ENCODE data around the gene GPX1.
"Not testable (repeated sequence)": the region's sequence is repeated elsewhere in the genome, so short reads cannot be mapped to it uniquely, and the experiment has no call there.

The GPX1 gene

DNA sequence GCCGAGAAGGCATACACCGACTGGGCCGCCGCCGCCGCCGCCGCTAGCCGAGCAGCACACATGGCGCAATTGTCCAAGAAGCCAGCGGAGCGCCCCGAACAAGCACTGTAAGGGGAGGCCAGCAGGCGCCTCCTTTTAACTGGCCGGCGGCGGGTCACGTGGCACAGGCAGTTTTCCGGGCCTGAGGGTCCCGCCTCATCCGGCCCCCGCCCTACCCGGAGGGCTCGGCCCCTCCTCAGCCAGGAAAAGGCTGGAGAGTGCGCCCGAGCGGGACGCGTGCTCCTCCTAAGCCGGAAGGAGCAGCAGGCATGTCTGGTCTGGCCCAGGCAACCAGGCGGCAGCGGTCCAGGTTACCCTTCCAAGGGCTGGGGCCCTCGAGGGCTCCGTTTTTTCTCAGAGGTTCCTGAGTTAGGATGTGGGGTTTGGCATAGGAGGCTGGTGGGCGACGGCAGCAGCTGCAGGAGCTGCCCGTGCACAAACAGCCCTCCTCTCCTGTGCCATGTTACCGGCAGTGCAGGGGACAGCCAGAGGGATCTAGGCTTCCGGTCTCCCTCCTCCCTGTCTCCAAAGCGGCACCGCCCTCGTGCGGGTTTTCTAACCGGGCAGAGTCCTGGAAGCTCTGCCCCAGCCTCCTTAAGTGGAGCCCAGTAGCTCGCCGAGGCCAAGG lies at the start of gene GPX1:
TSS of gene GPX1 (minus strand) at position 137 of the 667 bp plus-strand sequence. CDS start at position 62, 75 bp downstream.
- DNase-seq (ENCODE audit: low read depth in 2 of 2), result peak; percentile 47 to 48

DNA sequence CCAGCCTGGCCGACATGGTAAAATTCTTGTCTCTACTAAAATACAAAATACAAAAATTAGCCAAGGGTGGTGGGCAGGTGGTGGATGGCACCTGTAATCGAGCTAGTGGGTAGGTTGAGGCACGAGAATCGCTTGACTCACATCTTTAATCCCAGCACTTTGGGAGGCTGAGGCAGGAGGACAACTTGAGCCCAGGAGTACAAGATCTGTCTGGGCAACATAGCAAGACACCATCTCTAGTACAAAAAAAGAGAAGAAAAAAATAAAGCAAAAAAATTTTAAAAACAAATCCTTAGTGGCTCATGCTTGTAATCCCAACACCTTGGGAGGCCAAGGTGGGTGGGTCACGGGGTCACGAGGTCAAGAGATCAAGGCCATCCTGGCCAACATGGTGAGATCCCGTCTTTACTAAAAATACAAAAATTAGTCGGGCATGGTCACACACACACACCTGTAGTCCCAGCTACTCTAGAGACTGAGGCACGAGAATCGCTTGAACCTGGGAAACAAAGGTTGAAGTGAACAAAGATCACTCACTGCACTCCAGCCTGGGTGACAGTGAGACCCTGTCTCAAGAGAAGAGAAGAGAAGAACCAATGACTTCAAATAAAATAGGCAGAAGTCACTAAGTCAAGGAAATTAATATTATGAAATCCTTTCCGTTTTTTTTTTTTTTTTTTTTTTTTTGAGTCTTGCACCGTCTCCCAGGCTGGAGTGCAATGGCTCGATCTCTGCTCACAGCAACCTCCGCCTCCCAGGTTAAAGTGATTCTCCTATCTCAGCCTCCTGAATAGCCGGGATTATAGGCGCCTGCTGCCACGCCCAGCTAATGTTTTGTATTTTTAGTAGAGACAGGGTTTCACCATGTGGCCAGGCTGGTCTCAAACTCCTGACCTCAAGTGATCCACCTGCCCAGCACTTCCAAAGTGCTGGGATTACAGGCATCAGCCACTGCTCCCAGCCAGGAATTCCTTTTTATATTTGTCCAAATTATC lies 48.7 kb upstream of the GPX1 start:
- no peak for DNase-seq (ENCODE audit: low read depth in 2 of 2)

DNA sequence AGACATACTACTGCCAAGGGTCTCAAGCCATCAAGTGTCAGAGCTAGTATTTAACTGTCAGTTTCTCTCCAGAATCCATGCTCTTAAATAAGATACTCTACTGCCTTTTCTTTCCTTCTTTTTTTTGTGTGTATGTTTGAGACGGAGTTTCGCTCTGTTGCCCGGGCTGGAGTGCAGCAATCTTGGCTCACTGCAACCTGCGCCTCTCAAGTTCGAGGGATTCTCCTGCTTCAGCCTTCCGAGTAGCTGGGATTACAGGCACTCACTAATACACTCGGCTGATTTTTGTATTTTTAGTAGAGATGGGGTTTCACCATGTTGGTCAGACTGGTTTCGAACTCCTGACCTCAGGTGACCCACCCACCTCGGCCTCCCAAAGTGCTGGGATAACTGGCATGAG lies 47.4 kb upstream of the GPX1 start:
- not testable (repeated sequence) for DNase-seq (ENCODE audit: low read depth in 2 of 2)

DNA sequence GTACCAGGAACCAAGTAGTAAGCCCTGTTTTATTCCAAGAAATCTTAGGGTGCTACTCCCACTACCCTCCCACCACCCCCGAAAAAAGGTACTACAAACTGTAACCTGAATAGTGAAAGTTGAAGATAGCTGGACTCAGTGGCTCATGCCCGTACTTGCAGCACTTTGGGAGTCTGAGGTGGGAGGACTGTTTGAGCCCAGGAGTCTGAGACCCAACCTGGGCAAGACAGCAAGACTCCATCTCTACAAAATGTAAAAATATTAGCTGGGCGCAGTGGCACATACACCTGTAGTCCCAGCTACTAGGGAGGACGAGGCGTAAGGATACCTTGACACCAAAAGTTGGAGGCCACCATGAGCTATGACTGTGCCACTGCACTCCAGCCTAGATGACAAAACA lies 45.7 kb upstream of the GPX1 start:
- DNase-seq (ENCODE audit: low read depth in 2 of 2), result no peak

DNA sequence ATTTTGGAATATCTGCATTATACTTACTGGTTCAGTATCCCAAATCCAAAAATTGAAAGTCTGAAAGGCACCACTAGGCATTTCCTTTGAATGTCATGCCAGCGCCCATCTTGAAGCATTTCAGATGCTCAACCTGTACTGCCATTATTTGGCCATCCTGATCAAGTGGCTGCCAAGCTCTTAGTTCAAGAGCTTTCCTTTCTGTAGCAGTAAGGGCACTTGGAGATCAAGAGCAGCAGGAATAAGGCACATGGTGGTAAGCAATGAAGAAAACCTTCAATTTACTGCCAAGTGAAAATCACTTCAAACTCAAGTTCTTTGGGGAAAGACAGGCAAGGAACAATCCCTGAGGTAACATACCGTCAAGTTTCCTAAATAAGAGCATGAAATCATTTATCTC lies 43.6 kb upstream of the GPX1 start:
- no peak for DNase-seq (ENCODE audit: low read depth in 2 of 2)

DNA sequence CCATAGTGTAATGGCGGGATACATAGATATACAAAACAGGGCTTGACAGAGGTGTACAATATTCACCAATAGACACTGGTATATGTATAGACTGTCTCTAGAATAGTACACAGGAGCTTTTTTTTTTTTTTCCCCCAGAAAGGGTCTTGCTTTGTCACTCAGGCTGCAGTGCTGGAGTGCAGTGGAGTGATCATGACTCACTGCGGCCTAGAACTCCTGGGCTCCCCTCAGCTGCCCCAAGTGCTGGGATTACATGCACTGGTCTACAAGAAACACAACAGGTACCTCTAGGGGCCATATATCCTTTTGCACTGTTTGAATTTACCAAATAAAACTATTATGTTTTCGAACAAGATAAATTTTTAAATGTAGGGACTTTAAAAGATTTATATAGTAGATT lies 41.3 kb upstream of the GPX1 start:
- no peak for DNase-seq (ENCODE audit: low read depth in 2 of 2)

DNA sequence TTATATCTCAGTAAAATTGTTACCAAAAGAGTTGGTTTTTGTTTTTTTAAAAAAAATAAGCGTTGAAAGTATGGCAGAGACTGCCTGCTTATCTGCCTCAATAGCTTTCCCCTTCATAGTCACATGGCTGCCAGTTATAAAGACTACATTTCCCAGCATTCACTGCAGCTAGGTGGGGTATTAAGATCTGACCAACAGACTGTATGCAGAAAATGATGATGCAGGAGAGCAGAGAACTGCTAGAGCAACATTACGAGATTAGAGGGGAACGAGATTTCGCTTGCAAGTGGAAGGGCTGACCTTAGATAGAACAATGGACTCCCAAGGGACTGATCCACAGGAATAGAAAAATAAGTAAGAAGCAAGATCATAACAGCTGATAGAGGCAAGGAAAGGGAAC lies 39.3 kb upstream of the GPX1 start:
- DNase-seq (ENCODE audit: low read depth in 2 of 2), result no peak

DNA sequence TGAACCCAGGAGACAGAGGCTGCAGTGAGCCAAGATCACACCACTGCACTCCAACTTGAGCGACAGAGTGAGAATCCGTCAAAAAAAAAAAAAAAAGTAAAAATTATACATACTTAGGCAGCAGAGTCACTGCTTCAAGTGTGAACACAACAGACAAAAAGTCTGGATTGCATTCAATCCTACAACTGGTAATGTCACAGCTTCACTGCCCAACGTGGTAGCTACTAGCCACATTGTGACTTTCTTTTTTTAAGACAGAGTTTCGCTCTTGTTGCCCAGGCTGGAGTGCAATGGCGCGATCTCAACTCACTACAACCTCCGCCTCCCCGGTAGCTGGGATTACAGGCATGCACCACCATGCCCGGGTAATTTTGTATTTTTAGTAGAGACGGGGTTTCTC lies 33.2 kb upstream of the GPX1 start:
- DNase-seq (ENCODE audit: low read depth in 2 of 2), result not testable (repeated sequence)

DNA sequence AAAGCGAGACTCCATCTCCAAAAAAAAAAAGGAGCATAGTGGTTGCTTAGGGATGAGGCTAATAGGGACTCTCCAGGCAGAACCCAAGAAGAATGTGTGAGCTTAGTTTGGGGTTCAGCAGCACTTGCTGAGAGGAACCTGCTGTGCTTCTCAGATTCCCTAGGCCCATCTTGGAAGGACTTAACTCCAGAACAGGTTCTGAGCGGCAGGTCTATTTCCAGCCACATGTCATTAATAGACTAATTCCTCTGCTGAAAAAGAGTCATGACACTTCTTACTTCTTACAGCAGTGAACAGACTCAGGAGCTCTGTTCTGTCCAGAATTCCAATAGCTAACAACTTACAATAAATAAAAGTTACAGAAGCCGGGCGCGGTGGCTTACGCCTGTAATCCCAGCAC lies 31.1 kb upstream of the GPX1 start:
- no peak for DNase-seq (ENCODE audit: low read depth in 2 of 2)

DNA sequence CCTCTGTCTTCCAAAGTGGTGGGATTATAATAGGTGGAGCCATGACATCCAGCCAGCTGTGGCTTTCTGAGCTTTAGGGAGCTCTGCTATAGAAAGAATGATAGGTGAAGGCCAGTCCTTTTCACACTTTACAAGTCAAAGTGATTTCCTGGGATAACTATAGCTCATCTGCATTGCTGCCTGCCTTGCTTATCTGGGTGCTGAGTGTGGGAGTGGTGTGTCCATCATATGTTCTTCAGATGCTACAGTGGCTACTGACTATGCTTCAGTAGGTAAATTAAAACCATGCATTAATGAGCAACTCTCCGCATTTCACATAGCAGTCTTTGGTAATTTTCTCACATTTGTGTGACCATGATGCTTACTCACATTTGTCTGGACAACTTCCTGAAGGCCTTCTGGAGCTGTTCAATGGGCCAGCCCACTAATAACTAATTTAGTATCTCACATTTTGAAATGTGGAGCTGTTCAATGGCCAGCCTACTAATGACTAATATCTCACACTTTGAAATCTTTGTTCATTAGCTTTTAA lies 30.2 kb upstream of the GPX1 start:
- DNase-seq (ENCODE audit: low read depth in 2 of 2), result no peak

DNA sequence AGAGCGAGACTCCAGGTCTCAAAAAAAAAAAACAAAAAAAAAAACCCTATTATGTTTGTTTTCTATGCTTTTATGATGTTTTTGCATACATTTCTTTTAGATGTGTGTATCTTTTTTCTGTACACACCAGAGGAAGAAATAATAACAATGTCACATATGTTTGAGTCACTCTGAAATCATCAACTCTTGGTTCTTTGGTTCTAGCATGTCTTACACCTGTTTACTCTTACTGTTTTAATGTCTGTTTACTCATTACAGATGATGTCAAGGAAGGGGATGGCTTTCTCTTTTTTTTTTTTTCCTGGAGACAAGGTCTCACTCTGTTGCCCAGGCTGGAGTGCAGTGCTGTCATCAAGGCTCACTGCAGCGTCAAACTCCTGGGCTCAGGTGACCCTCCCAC lies 29.6 kb upstream of the GPX1 start:
- DNase-seq (ENCODE audit: low read depth in 2 of 2), result no peak

DNA sequence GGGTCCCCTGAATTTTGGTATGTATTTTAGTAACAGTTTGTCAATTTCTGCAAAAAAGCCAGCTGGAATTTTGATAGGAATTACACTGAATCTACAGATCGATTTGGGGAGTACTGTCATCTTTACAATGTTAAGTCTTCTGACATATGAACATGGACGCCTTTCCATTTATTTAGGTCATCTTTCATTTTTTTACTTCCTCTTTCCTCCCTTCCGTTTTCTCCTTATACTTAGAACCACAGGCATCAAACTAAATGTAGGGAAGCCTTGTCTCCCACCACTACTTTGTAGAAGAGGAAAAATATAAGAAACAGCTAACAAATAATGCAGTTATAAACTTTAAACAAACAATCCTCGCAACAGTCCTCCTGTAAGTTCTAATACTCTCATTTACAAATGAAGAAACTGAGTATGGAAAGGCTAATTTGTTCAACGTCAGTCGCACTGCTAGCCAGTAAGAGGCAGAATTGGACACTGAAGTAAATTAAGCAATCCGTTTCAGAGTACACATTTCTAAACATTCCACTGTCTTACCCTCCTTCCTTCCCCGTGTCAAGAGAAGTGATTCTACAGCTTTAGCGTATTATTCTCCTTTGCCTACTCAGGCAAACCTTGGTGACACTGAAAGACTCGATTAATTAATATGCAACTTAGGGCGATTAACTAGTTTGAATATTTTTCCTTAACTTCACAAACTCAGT lies 28.1 kb upstream of the GPX1 start:
- DNase-seq (ENCODE audit: low read depth in 2 of 2), result no peak

DNA sequence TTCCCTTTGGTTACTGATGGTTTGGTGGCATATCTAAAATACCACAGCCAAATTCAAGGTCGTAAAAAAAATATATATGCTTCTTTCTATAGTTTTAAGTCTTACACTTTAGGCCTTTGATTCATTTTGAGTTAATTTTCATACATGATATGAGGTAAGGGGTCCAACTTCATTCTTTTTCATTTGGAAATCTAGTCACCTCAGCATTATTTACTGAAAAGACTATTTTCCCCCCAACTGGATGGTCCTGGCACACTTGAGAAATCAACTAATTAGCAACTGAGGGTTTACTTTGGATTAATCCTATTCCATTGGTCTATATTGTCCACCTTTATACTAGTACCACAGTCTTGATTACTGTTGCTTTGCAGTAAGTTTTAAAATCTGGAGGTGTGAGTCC lies 27.5 kb upstream of the GPX1 start:
- DNase-seq (ENCODE audit: low read depth in 2 of 2), result no peak

DNA sequence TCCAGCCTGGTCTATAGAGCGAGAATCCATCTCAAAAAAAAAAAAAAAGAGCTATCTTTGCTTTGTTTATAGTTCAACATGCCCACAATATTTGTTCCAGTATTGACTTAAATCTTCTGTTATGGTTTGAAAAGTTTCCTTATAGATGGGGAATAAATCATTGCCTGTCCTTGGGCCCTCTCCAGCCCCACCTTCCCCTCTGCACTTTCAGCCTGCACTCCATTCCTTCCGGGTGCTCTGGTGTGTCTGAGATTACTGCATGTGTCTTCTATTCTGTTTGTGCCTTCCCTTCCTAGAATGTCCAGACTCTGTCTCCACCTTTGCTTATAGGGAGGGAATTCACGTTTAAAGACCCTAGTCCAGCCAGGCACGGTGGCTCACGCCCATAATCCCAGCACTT lies 25.2 kb upstream of the GPX1 start:
- DNase-seq (ENCODE audit: low read depth in 2 of 2), result no peak

DNA sequence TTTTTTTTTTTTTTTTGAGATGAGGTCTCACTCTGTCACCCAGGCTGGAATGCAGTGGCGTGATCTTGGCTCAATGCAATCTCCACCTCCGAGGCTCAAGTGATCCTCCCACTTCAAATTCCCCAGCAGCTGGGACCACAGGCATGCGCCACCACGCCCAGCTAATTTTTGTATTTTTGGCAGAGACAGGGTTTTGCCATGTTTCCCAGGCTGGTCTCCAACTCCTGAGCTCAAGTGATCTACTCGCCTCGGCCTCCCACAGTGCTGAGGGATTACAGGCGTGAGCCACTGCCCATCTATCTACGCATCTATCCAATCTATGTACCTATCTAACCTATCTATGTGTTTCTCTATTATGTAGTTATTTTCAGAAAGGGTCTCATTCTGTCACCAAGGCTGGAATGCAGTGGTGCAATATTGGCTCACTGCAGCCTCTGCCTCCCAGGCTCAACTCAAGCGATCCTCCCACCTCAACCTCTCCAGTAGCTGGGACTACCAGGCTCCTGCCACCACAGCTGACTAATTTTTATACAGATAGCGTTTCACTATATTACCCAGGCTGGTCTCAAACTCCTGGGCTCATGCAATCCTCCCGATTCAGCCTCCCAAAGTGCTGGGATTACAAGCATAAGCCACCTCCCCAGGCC lies 20.2 kb upstream of the GPX1 start:
- DNase-seq (ENCODE audit: low read depth in 2 of 2), result no peak

DNA sequence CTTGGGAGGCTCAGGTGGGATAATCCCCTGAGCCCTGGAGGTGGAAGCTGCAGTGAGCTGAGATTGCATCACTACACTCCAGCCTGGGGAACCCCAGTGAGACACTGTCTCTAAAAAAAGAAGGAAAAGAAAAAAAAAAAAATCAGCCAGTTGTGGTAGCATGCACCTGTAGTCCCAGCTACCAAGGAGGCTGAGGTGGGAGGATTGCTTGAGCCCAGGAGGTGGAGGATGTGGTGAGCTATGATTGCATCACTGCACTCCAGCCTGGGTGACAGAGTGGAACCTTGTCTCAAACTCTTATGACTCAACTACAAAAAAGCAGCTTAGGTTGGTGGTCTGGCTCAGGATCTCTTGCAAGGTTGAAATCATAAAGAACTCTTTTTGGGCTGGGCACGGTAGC lies 19.3 kb upstream of the GPX1 start:
- DNase-seq (ENCODE audit: low read depth in 2 of 2), result no peak

DNA sequence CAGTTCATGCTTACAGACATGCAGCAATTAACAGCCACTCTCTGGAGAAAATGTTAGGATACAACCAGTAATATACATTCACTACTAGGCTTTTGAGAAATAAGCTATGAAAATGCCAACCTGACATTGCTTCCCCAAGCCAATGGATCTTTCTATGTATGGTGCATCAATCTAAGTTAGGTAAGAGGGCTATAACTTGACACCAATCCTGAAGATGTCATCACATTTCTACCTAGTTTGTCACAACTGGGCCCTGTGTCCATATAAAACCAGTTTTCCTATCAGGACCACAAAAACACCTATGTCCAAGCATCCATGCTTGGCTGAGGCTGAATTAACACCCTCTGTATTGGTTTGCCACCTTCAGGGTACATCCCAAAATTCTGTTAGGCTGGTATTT lies 13.8 kb upstream of the GPX1 start:
- no peak for DNase-seq (ENCODE audit: low read depth in 2 of 2)

DNA sequence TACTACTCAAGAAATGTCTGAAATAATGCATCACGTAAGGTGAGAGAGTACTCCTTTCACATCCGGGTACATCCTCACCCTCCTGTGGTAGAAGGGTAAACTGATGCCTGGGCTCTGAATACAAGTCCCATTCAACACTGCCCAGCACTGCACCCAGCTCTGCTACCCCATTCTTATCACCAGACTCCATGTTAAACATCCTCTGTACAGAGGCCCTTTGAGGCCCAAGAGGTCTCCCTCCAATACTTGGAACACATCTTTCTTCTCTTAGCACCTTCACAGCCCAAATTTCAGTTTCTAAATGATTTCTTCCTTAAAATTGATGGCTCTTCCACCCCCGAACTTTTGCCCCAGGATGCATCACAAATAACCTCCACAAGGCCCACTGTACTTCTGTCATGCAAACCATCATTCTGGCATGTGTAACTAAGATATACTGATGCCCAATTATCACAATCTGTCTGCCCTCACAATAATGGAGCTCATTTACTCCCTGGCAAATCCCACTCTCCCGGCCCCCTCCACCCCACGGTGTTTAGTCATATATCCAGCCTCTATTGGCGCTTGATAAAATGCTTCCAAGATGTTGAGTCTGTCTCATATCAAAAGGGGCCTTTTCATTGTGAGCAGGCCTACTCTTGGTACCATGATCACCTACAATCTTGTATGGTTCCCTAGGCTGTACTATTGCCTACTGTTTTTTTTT lies 12.6 kb upstream of the GPX1 start:
- no peak for DNase-seq (ENCODE audit: low read depth in 2 of 2)

DNA sequence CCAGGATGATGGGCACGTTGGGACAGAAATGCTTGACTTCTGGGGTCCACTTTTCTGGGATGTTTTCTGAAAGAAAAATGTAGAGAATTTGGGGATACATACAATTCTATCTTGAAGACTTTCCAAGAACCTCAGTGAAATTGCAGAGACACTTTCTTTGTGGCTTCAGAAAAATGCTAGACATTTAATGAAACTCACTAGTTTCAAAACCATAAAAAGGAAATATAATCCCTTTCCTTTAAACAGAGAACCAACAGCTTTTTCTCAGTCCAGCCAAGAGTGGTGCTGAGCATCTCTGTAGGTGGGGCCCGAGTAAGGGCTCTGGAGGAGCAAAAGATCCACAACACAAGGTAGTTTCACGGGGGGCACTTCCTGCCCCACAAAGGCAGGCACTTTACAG lies 4.4 kb upstream of the GPX1 start:
- DNase-seq (ENCODE audit: low read depth in 2 of 2), result no peak

DNA sequence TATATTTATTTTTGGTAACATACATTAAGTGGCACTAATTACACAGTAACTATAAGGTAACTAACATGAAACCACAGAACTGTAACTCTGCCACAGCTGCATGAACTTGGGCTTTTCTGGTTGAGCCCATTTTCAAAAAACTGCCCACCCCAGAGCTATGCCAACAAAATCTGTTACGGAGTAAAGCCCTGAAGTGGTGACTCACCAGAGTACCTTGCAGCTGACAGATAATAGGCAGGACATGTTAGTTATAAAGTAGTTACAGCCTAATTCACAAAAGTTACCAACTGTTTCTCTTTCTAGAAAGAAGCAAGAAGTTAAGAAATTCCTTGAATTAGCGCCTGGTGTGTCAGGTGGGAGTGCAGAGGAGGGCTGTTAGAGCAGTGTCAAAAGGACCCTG lies 1.5 kb upstream of the GPX1 start:
- DNase-seq (ENCODE audit: low read depth in 2 of 2), result no peak

DNA sequence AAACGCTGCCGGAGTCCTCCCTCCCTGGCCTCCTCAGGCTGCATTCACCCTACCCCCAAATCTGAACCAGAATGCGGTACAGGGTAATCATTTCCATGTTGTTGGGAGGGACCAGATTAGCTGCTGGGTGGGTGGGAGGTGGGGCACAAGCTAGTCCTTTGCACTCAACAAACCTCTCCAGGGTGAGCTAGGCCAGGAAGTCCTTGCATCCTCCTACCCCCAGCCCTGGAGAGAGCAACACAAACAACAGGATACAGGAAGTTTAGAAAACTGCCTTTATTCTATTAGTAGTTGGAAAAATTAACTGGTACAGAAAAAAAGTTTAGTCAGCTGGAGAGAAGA lies 702 bp upstream of the GPX1 start:
- no peak for DNase-seq (ENCODE audit: low read depth in 2 of 2)
